MCF 10A (cell line): ENCODE data around the gene SMIM10L2A. TPM values are rescaled to one million over a fixed set of nuclear protein-coding genes. Genes with fewer than 3 reads are reported as not detected.

Experiments used
- BruUV-seq: library from RNA; stranded (reverse); fragments of 400-500 nt; replicated peaks from 2 replicates; lab custom pipeline; 2021; lab: Mats Ljungman, UMichigan
- CTCF ChIA-PET: fragments of 300-600 bp; sonication (Branson Sonifier 250); formaldehyde crosslinking; extraction: SDS; loops from one replicate; lab custom pipeline; 2021; ENCODE audit warnings: antibody characterized with exemption, inconsistent platforms; lab: Yijun Ruan, JAX
- POLR2A ChIA-PET: fragments of 300-600, 350-650 bp; sonication (Branson Sonifier 250); formaldehyde crosslinking; extraction: SDS; loops from one replicate; lab custom pipeline; 2020; ENCODE audit warnings: antibody characterized with exemption, inconsistent platforms; lab: Yijun Ruan, JAX
- DNase-seq: peaks from one replicate; pipeline ENCODE4 v3.0.0-alpha.2; 2018; ENCODE audit not compliant: unreplicated experiment
- H3K27ac Mint-ChIP-seq: one replicate; pipeline ENCODE4 v1.8.0; 2022; ENCODE audit warnings: mild to moderate bottlenecking, low read depth, mixed read lengths; ENCODE audit not compliant: unreplicated experiment
- H3K27me3 Mint-ChIP-seq: one replicate; pipeline ENCODE4 v1.8.0; 2022; ENCODE audit warnings: mixed read lengths; ENCODE audit not compliant: insufficient read depth, unreplicated experiment
- H3K36me3 Mint-ChIP-seq: one replicate; pipeline ENCODE4 v1.8.0; 2022; ENCODE audit warnings: mild to moderate bottlenecking, moderate library complexity, mixed read lengths; ENCODE audit not compliant: insufficient read depth, unreplicated experiment
- H3K4me1 Mint-ChIP-seq: one replicate; pipeline ENCODE4 v1.8.0; 2022; ENCODE audit warnings: mixed read lengths; ENCODE audit not compliant: insufficient read depth, unreplicated experiment
- H3K4me3 Mint-ChIP-seq: one replicate; pipeline ENCODE4 v1.8.0; 2022; ENCODE audit warnings: mild to moderate bottlenecking, moderate library complexity, mixed read lengths; ENCODE audit not compliant: unreplicated experiment
- H3K9me3 Mint-ChIP-seq: one replicate; pipeline ENCODE4 v1.8.0; 2022; ENCODE audit warnings: mixed read lengths; ENCODE audit not compliant: unreplicated experiment
- CTCF ChIP-seq: fragments of 200-600 bp; IDR thresholded peaks from one replicate; pipeline ENCODE4 v1.8.0; 2022; ENCODE audit warnings: antibody characterized with exemption, mild to moderate bottlenecking; ENCODE audit not compliant: unreplicated experiment
- intact Hi-C: fragments of 100-400 bp; cut with micrococcal nuclease; formaldehyde crosslinking; loops from 2 replicates; pipeline ENCODE4 v1.14.1; 2022
- total RNA-seq: library from RNA; stranded (reverse); gene quantifications from 2 replicates; pipeline ENCODE4 v1.2.3, GENCODE V29; 2022

Gene SMIM10L2A
- total RNA-seq, 1 experiment from 2014 or later = 0.16 TPM

GRCh38 chrX:135432881-135433521 is 11.3 kb downstream of the SMIM10L2A start:
- Mint-ChIP-seq H3K36me3 (peaks cover 6% of the 10 kb centered on the region), H3K27ac (no peak overlapping the region), H3K9me3 (no peaks in the 10 kb centered on the region), H3K4me1 (no peaks in the 10 kb centered on the region), H3K27me3 (peaks cover 40% of the 10 kb centered on the region), H3K4me3 (no peak overlapping the region)
- no peak for TF ChIP-seq CTCF
- BruUV-seq = no TSS peak
- intact Hi-C loops = no loop called here
- POLR2A ChIA-PET = no interaction called here
- CTCF ChIA-PET = interaction anchor here (1.3 kb wide), 1 partner anchor 18 kb away, joined by 3 read pairs; no protein-coding TSS in a partner anchor
- DNase-seq = no peak

- Mint-ChIP-seq H3K27ac (no peak overlapping the region), H3K36me3 (peaks cover 6% of the 10 kb centered on the region), H3K9me3 (no peaks in the 10 kb centered on the region), H3K27me3 (peaks cover 35% of the 10 kb centered on the region), H3K4me1 (no peaks in the 10 kb centered on the region), H3K4me3 (no peak overlapping the region)
- no TSS peak for BruUV-seq
- intact Hi-C loops = no loop called here
- ChIA-PET POLR2A (no interaction called here), CTCF (interaction anchor here (1.3 kb wide), 1 partner anchor 17 kb away, joined by 3 read pairs; no protein-coding TSS in a partner anchor)
- TF ChIP-seq CTCF = no peak
- no peak for DNase-seq
These were observed 11.9 kb downstream of the SMIM10L2A start for GRCh38 chrX:135433531-135434257.

- Mint-ChIP-seq H3K36me3 (peaks cover 6% of the 10 kb centered on the region), H3K27ac (no peak overlapping the region), H3K27me3 (peaks cover 27% of the 10 kb centered on the region), H3K4me1 (no peaks in the 10 kb centered on the region), H3K4me3 (no peak overlapping the region), H3K9me3 (no peaks in the 10 kb centered on the region)
- no peak for DNase-seq
- BruUV-seq = no TSS peak
- no peak for TF ChIP-seq CTCF
- ChIA-PET POLR2A (no interaction called here), CTCF (no interaction called here)
- intact Hi-C loops = no loop called here
These were observed 12.8 kb downstream of the SMIM10L2A start for GRCh38 chrX:135434258-135435138.
